Panc1 (cell line): ENCODE data around the gene JPH3. TPM values are rescaled to one million over a fixed set of nuclear protein-coding genes. Genes with fewer than 3 reads are reported as not detected.

Experiments used
- ATAC-seq: fragments of 200-7000 bp; cut with Tn5 transposase; 2 replicates; pipeline ENCODE4 v1.9.1; 2020; ENCODE audit warnings: mild to moderate bottlenecking, moderate library complexity
- BruUV-seq: library from RNA; stranded (reverse); fragments of 400-500 nt; replicated peaks from 2 replicates; lab custom pipeline; 2021; lab: Mats Ljungman, UMichigan
- CTCF ChIA-PET: fragments of 300-600 bp; sonication (Branson Sonifier 250); formaldehyde crosslinking; loops from one replicate; lab custom pipeline; 2022; ENCODE audit warnings: antibody characterized with exemption; lab: Charles Lee
- POLR2A ChIA-PET: fragments of 300-600 bp; sonication (Branson Sonifier 250); formaldehyde crosslinking; loops from one replicate; lab custom pipeline; 2022; ENCODE audit warnings: antibody characterized with exemption; lab: Charles Lee
- DNase-seq: peaks from one replicate; pipeline ENCODE4 v3.0.0-alpha.2; 2010; ENCODE audit warnings: low read depth, low spot score
- H3K27ac ChIP-seq: 2 replicates; pipeline ENCODE4 v1.5.1; 2011; ENCODE audit warnings: mild to moderate bottlenecking, low read length, inconsistent platforms
- H3K27me3 ChIP-seq: fragments of 200-500 bp; sonication (Bioruptor generic); 2 replicates; pipeline ENCODE4 v1.6.0; 2014; ENCODE audit warnings: low read length, inconsistent platforms; ENCODE audit not compliant: control insufficient read depth, insufficient read depth
- H3K36me3 ChIP-seq: fragments of 200-500 bp; sonication (Bioruptor generic); 2 replicates; pipeline ENCODE4 v1.5.1; 2014; ENCODE audit warnings: inconsistent platforms, mild to moderate bottlenecking, low read length, moderate library complexity; ENCODE audit not compliant: control insufficient read depth, insufficient read depth
- H3K4me1 ChIP-seq: 2 replicates; pipeline ENCODE4 v1.5.1; 2011; ENCODE audit warnings: inconsistent platforms, mild to moderate bottlenecking, low read length, moderate library complexity; ENCODE audit not compliant: control insufficient read depth, insufficient read depth
- H3K4me3 ChIP-seq, 2 experiments: 2 replicates each; pipeline ENCODE4 v1.5.1; 2011 to 2012; ENCODE audit warnings: low read depth in 2 of 2, low read length in 2 of 2, mild to moderate bottlenecking in 2 of 2, inconsistent platforms in 1 of 2, moderate library complexity in 1 of 2
- H3K9me3 ChIP-seq: fragments of 200-500 bp; sonication (Bioruptor generic); 2 replicates; pipeline ENCODE4 v1.5.1; 2014; ENCODE audit warnings: low read depth, mild to moderate bottlenecking, inconsistent platforms, low read length, moderate library complexity; ENCODE audit not compliant: control insufficient read depth, insufficient read depth
- CTCF ChIP-seq: fragments of 450-650 bp; IDR thresholded peaks from 2 replicates; pipeline ENCODE4 v1.5.1; 2017; ENCODE audit warnings: mild to moderate bottlenecking
- POLR2AphosphoS5 ChIP-seq: IDR thresholded peaks from 2 replicates; pipeline ENCODE4 v1.6.1; 2012; ENCODE audit warnings: mild to moderate bottlenecking, low read depth, low read length, moderate library complexity
- REST ChIP-seq, 2 experiments: IDR thresholded peaks; 2 replicates each; pipeline ENCODE4 v1.6.1; 2011 to 2012; ENCODE audit warnings: low read depth in 2 of 2, control low read depth in 1 of 2, low read length in 1 of 2, mild to moderate bottlenecking in 1 of 2, moderate library complexity in 1 of 2; ENCODE audit not compliant: insufficient read depth in 1 of 2
- SIN3A ChIP-seq: IDR thresholded peaks from 2 replicates; pipeline ENCODE4 v1.6.1; 2012; ENCODE audit warnings: low read depth, mild to moderate bottlenecking, low read length, moderate library complexity, borderline replicate concordance; ENCODE audit not compliant: insufficient read depth
- TCF7L2 ChIP-seq: IDR thresholded peaks from 2 replicates; pipeline ENCODE4 v1.6.1; 2011; ENCODE audit warnings: mild to moderate bottlenecking, low read depth, low read length, inconsistent platforms
- in situ Hi-C: cut with HindIII; loops from 2 replicates; pipeline ENCODE4 v1.10.0; 2016; ENCODE audit warnings: low sequenced_read_pairs, low pct_unique_long_range_greater_than_20kb
- intact Hi-C: fragments of 100-400 bp; cut with micrococcal nuclease; formaldehyde crosslinking; loops from one replicate; pipeline ENCODE4 v1.10.0; 2022; ENCODE audit not compliant: unreplicated experiment
- total RNA-seq: library from RNA; stranded (reverse); gene quantifications from one replicate; pipeline ENCODE4 v1.2.1, GENCODE V29; 2021; ENCODE audit not compliant: unreplicated experiment

The JPH3 gene
- total RNA-seq, 1 experiment from 2014 or later, result 1.2 TPM

GRCh38 chr16:87667443-87667842 lies 65.1 kb downstream of the JPH3 start:
- CTCF ChIA-PET, result no interaction called here

GRCh38 chr16:87667946-87668345 lies 65.6 kb downstream of the JPH3 start:
- ChIA-PET CTCF (no interaction called here), POLR2A (no interaction called here)
- intact Hi-C loops (no loop called here), in situ Hi-C loops (no loop called here)
- Histone ChIP-seq H3K27ac (no peak overlapping the region), H3K27me3 (no peaks in the 10 kb centered on the region), H3K9me3 (no peaks in the 10 kb centered on the region), H3K4me1 (no peaks in the 10 kb centered on the region), H3K36me3 (no peaks in the 10 kb centered on the region), H3K4me3 (no peak overlapping the region)
- no TSS peak for BruUV-seq
- ATAC-seq (no peak), DNase-seq (no peak)
- TF ChIP-seq SIN3A (no peak), CTCF (no peak), POLR2AphosphoS5 (no peak), TCF7L2 (no peak), REST (IDR thresholded peaks at IDR 0.05; ENCODE audit: insufficient read depth in 1 of 2, low read depth in 2 of 2, low read length in 1 of 2) (no peak)

More at GRCh38 chr16:87667443-87667842, 65.1 kb downstream of the JPH3 start:
- BruUV-seq, result no TSS peak
- no peak for ATAC-seq
- H3K36me3 ChIP-seq, result no peaks in the 10 kb centered on the region
- no peaks in the 10 kb centered on the region for H3K27me3 ChIP-seq
- POLR2A ChIA-PET, result no interaction called here
- H3K4me1 ChIP-seq, result no peaks in the 10 kb centered on the region
- intact Hi-C loops, result no loop called here
- H3K27ac ChIP-seq, result no peak overlapping the region
- in situ Hi-C loops, result no loop called here
- no peaks in the 10 kb centered on the region for H3K9me3 ChIP-seq
- no peak for DNase-seq
- no peak for TF ChIP-seq TCF7L2
- no peak for TF ChIP-seq REST (IDR thresholded peaks at IDR 0.05; ENCODE audit: insufficient read depth in 1 of 2, low read depth in 2 of 2, low read length in 1 of 2)
- no peak for TF ChIP-seq SIN3A
- no peak for TF ChIP-seq POLR2AphosphoS5
- TF ChIP-seq CTCF, result no peak
- no peak overlapping the region for H3K4me3 ChIP-seq
